ENCODE data around the gene UXT.

DNA sequence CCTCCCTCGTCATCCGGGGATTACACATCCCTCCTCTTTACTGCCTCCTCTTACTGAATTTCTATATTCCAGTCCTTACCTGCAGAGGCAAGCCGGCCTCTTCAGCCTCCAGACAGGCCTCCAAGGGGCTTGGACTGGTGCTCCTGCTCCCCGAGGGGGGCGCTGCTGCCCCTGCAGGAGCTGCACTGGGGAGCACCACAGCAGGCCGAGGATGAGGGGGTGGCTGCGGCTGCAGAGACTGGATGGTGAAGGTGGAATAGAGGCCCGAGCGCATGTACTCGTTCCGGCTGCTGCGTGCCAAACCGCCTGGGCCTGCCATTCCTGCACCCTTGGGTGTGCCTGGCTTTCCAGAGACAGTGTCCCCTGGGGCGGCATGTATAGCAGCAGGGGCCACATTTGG lies 20.2 kb downstream of the UXT start:
- TF ChIP-seq EZH2 (IDR thresholded peaks at IDR 0.05; ENCODE audit: low read length), result no peak
- TF ChIP-seq, protein P1, sequence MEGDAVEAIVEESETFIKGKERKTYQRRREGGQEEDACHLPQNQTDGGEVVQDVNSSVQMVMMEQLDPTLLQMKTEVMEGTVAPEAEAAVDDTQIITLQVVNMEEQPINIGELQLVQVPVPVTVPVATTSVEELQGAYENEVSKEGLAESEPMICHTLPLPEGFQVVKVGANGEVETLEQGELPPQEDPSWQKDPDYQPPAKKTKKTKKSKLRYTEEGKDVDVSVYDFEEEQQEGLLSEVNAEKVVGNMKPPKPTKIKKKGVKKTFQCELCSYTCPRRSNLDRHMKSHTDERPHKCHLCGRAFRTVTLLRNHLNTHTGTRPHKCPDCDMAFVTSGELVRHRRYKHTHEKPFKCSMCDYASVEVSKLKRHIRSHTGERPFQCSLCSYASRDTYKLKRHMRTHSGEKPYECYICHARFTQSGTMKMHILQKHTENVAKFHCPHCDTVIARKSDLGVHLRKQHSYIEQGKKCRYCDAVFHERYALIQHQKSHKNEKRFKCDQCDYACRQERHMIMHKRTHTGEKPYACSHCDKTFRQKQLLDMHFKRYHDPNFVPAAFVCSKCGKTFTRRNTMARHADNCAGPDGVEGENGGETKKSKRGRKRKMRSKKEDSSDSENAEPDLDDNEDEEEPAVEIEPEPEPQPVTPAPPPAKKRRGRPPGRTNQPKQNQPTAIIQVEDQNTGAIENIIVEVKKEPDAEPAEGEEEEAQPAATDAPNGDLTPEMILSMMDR (optimal IDR thresholded peaks at IDR 0.05 in 1 of 3, IDR thresholded peaks at IDR 0.05 in 1 of 3, conservative IDR thresholded peaks at IDR 0.05 in 1 of 3; ENCODE audit: extremely low read depth in 1 of 3, insufficient read depth in 2 of 3, low read length in 3 of 3), result no peak
